GM19240 (cell line): Measurements from ENCODE around the gene C1orf53.
"Not testable (repeated sequence)": the region's sequence is repeated elsewhere in the genome, so short reads cannot be mapped to it uniquely, and the experiment has no call there.

Source experiments
- DNase-seq: peaks from one replicate; pipeline ENCODE4 v3.0.0; 2011; ENCODE audit warnings: low spot score; ENCODE audit not compliant: insufficient read length

C1orf53 gene

DNA sequence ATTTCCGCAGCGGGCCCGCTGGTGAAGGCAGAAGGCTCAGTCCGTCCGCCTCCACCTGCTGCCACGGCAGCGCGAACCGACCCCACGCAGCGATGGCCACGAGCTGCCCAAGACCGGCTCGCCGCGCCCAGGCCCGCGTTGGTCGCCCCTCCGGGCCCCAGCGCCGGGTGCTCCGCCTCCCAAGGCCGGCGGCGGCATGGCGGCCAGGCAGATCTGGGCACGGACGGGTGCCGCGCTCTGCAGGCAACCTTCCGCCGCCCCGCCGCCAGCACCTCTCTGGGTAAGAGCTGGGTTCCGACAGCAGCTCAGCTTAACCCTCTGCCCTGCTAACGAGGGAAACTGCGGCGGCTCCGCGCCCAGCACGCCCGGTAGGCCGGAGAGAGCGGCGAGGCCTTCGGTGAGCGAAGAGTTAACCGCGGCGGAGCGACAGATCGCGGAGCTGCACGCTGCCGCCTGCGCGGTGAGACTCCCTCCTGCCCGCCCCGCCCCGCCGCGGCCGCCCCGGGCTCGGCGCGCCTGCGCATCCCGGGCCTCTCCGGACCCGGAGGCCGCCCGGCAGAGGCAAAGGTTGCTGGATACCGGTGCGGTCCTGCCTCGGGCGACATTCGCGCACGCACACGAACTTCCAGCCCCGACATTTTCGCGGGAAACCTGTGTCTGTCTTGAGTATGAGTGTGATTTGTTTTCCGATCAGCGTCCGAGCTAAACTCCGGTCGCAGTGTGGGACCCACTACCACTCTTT, at the start of gene C1orf53:
C1orf53 (plus strand) TSS at position 177 of the 742 bp plus-strand sequence; CDS start at position 197, 20 bp downstream.
- peak; percentile 78 for DNase-seq

GRCh38 chr1:197855751-197856150, 46.7 kb upstream of the C1orf53 start:
- not testable (repeated sequence) for DNase-seq

DNA sequence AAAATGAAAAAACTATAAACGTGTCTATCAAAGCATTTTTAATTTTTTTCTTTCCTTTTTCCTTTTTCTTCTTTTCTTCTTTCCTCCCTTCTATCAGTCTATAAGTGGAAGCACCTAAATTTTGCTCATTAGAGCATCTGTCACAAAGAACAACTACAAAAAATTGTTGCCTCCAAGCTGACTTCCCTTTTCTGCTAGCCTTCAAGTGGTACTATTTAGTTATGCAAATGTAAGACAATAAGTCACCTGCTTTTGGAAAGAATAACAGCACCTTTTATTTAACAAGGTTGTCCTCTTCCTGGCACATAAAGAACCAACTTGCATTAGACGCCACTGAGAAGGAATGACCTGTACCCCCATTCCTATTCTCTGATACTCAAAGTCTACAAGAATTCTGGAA, 45.0 kb upstream of the C1orf53 start:
- no peak for DNase-seq

- no peak for DNase-seq
These were observed 43.4 kb upstream of the C1orf53 start for GRCh38 chr1:197859024-197859423.

GRCh38 chr1:197862221-197862620, 40.2 kb upstream of the C1orf53 start:
- DNase-seq: no peak

DNA sequence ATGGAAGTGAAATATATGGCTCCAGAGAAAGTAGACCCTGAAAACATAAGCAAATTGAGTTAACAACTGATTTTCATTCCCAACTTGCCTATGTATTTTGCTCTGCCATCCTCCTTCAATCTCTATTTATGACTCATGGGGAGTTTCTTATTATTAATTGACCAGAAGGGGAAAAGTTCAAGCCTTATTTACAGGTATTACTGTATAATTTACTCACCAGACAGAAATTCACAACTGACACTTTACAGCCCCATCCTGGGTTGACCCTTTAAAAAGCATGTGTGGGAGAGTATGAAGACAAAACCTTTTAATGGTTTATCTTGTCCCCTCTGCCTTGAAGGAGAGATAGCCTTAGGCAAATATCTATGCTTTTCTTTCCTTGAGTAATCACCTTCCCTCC, 39.8 kb upstream of the C1orf53 start:
- DNase-seq: no peak

- DNase-seq: no peak
These were observed 36.6 kb upstream of the C1orf53 start for GRCh38 chr1:197865809-197866208.

DNA sequence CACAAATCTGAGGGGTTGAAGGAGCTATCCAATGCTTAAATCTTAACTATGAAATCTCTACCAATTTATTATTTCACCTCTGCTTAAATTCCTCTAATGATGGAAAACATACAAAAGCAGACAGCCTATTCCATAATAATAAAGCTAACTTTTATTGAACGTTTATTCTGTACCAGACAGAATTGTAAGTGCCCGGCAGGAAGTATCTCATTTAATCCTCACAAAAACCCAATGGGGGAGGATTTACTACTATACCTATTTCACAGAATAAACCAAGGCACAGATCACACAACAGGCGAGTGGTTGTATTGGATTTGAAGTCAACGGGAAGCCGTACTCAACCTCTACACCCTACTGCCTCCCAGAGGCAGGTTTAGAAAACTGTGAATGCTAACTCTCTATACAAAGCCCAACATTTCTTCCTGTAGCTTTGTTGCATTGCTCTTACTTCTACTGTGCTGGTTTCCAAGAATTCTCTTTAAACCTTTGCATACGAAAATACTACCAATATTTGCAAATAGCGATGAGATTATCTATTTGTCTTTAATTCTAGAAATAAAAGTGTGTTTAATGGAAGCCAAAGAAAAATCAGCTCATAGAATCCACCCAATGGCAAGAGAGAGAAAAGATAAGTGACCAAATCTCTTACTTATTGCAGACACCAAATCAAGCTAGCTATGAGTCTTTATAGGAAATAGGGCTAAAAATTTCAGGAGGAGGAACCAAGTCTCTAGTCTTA, 33.5 kb upstream of the C1orf53 start:
- peak; percentile 17 for DNase-seq

- no peak for DNase-seq
These were observed 32.8 kb upstream of the C1orf53 start for GRCh38 chr1:197869490-197870077.

DNA sequence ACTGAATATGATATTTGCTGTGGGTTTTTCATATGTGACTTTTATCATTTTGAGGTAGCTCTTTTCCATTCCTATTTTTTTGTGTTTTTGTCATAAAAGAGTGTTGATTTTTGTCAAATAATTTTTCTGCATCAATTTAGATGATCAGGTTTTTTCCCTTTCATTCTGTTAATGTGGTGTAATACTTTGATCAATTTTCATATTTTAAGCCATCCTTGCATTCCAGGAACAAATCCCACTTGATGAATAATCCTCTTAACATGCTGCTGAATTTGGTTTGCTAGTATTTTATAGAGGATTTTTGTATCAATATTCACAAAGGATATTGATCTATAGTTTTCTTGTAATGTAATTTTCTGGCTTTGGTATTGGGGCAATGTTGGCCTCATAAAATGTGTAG, 25.5 kb upstream of the C1orf53 start:
- no peak for DNase-seq

DNA sequence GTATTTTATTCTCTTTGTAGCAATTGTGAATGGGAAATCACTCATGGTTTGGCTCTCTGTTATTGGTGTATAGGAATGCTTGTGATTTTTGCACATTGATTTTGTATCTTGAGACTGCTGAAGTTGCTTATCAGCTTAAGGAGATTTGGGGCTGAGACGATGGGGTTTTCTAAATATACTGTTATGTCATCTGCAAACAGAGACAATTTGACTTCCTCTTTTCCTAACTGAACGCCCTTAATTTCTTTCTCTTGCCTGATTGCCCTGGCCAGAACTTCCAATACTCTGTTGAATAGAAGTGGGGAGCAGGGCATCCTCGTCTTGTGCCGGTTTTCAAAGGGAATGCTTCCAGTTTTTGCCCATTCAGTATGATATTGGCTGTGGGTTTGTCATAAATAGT, 22.0 kb upstream of the C1orf53 start:
- not testable (repeated sequence) for DNase-seq

DNA sequence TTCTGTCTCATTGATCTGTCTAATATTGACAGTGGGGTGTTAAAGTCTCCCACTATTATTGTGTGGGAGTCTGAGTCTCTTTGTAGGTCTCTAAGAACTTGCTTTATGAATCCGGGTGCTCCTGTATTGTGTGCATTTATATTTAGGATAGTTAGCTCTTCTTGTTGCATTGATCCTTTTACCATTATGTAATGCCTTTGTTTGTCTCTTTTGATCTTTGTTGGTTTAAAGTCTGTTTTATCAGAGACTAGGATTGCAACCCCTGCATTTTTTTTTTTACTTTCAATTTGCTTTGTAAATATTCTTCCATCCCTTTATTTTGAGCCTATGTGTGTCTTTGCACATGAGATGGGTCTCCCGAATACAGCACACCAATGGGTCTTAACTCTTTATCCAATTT, 20.2 kb upstream of the C1orf53 start:
- not testable (repeated sequence) for DNase-seq

DNA sequence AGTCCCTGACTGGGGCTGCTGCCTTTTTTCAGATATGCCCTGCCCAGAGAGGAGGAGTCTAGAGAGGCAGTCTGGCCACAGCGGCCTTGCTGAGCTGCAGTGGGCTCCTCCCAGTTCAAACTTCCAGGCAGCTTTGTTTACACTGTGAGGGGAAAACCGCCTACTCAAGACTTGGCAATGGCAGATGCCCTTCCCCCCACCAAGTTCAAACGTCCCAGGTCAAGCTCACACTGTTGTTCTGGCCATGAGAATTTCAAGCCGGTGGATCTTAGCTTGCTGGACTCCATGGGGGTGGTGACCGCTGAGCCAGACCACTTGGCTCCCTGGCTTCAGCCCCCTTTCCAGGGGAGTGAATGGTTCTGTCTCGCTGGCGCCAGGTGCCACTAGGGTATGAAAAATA, 18.3 kb upstream of the C1orf53 start:
- no peak for DNase-seq

DNA sequence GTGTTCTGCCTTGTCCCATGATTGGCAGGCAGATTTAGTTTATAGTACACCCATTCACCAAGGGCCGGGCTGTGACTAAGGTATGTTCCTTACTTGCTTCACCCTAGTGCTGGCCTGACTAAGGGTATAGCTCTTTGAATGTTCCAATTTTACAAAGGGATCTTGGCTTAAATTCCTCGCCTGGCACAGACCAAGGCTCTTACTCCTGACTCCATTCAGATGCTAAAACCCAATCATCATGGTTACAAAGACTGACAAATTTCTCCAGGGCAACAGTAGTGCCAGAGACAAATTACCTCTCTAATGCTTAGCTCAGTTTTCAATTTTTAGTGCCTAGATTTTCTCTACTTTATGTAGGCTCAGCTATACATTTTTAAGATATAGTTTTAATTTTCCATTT, 11.5 kb upstream of the C1orf53 start:
- DNase-seq: no peak

GRCh38 chr1:197892684-197893083, 9.7 kb upstream of the C1orf53 start:
- no peak for DNase-seq

GRCh38 chr1:197896301-197896700, 6.1 kb upstream of the C1orf53 start:
- no peak for DNase-seq

DNA sequence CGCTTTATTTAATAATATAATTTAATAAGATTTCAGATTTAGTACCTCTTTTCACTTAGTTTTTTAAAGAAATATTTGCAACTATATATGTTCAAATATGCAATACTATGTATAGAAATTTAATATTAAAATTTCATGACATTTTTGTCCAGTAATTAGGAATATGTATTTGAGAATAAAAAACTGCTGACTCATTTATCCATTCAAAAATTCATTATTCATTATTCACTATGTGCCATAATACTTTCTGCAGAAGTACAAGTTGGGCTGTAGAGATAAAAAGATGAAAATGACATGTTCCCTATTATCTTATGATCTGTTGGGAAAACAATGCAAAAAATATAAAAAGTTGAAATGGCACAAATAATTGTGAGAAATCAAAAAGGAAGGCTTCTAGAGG, 3.4 kb upstream of the C1orf53 start:
- no peak for DNase-seq

- DNase-seq: no peak
These were observed 338 bp upstream of the C1orf53 start for GRCh38 chr1:197902131-197902453.

DNA sequence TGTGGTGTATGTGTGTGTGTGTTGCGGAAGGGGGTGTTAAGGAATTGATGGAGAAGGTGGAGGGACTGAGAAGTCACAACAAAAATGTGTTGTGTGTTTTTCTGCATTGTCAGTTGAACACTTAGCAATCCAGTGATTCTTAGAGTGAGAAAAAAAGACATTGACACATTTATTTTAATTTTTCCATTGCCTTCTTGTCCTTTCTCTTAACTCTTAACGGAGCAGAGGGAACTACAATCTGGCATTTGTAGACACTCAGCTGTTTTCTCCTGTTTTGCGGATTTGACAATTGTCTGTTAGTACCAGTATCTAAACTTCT, 725 bp downstream of the C1orf53 start:
- DNase-seq: no peak

DNA sequence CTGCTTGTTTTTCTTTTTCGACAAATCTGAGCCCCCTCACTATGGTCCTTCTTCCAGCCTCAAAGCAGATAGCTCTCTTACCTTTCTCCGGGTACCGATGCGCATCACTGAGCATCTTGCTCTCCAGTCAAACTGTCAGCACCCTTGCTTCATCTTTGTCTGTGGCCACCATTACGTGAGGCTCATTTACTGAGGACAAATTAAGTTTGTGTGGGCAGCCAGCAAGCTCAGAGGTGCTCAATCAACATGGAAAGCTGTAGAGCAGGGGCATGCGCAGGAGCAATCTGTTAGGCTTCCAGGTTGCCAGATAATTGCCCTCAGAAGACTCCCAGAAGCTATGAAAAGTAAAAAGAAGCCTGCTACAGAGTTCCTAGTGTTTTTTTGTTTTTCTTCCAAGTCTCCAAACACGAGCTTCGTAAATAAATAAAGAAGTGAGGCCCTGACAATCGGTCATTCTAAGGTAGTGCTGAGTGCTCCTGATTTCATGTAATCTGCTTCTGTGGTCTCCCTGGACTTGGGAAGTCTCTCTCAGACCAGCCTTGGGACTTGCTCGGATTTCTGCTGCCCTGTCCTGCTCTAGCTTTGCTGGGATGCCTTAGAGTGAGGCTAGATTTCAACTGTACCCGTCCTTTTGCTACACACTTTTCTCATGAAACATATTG, 1.8 kb downstream of the C1orf53 start:
- no peak for DNase-seq

- no peak for DNase-seq
These were observed 3.4 kb downstream of the C1orf53 start for GRCh38 chr1:197905699-197906351.
